ENCODE measurements around the gene KANSL1L. TPM values are rescaled to one million over a fixed set of nuclear protein-coding genes. Genes with fewer than 3 reads are reported as not detected.

KANSL1L gene
- total RNA-seq, 1 experiment from 2014 or later = 6.7 TPM

GRCh38 chr2:210072493-210072892 is 98.7 kb downstream of the KANSL1L start (continued):
- TF ChIP-seq, protein P1, sequence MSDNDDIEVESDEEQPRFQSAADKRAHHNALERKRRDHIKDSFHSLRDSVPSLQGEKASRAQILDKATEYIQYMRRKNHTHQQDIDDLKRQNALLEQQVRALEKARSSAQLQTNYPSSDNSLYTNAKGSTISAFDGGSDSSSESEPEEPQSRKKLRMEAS (IDR thresholded peaks at IDR 0.05) = no peak
- TF ChIP-seq SRF (IDR thresholded peaks at IDR 0.05; ENCODE audit: low read depth) = no peak

GRCh38 chr2:210063306-210063705 is 107.9 kb downstream of the KANSL1L start:
- Histone ChIP-seq H3K4me2 (ENCODE audit: low read length) (no peak overlapping the region), H4K20me1 (ENCODE audit: insufficient read depth) (no peaks in the 10 kb centered on the region), H3K9me2 (ENCODE audit: insufficient read depth) (no peaks in the 10 kb centered on the region), H3K4me3 (replicated peaks in 1 of 2; ENCODE audit: low read depth in 1 of 2, low read length in 2 of 2) (no peak overlapping the region), H3K4me1 (ENCODE audit: control insufficient read depth in 1 of 2, insufficient read depth in 2 of 2, low read length in 2 of 2) (no peaks in the 10 kb centered on the region), H3K79me2 (ENCODE audit: insufficient read depth, low read length) (no peaks in the 10 kb centered on the region), H2AFZ (ENCODE audit: low read depth, low read length, poor library complexity, severe bottlenecking) (no peak overlapping the region), H3K27me3 (ENCODE audit: insufficient read depth, low read length) (no peaks in the 10 kb centered on the region), H3K9ac (ENCODE audit: low read length) (no peak overlapping the region), H3K9me3 (ENCODE audit: control insufficient read depth in 1 of 2, insufficient read depth in 1 of 2, low read depth in 1 of 2, low read length in 2 of 2) (no peaks in the 10 kb centered on the region), H3K27ac (ENCODE audit: low read depth, low read length) (no peak overlapping the region), H3K36me3 (ENCODE audit: control insufficient read depth in 1 of 2, insufficient read depth in 2 of 2, low read length in 2 of 2) (no peaks in the 10 kb centered on the region)
- ATAC-seq = no peak
- intact Hi-C loops (cut with micrococcal nuclease) = no loop called here
- POLR2A ChIA-PET = no interaction called here
- RAD21 ChIA-PET (ENCODE audit: low non-redundant PET in 1 of 2, low total read pairs in 2 of 2, uncharacterized antibody in 2 of 2, unreplicated experiment in 2 of 2) = no interaction called here
- no TSS peak for BruUV-seq (replicated peaks)
- no peak for TF ChIP-seq ZFX (IDR thresholded peaks at IDR 0.05)
- no peak for TF ChIP-seq EGR1 (IDR thresholded peaks at IDR 0.05; ENCODE audit: low read depth)
- no peak for TF ChIP-seq CEBPB (IDR thresholded peaks at IDR 0.05; ENCODE audit: low read depth)
- TF ChIP-seq POLR2A (IDR thresholded peaks at IDR 0.05; ENCODE audit: borderline replicate concordance, extremely low read depth, insufficient read depth, insufficient read length) = no peak
- TF ChIP-seq ZBTB33 (IDR thresholded peaks at IDR 0.05; ENCODE audit: extremely low read depth, insufficient replicate concordance, low read length) = no peak
- no peak for TF ChIP-seq TCF7L2 (IDR thresholded peaks at IDR 0.05; ENCODE audit: borderline replicate concordance, extremely low read depth, insufficient read depth, insufficient read length)
- no peak for TF ChIP-seq ZNF274 (IDR thresholded peaks at IDR 0.05; ENCODE audit: low read depth, low read length)
- no peak for TF ChIP-seq EZH2 (IDR thresholded peaks at IDR 0.05)
- TF ChIP-seq, protein P1 (IDR thresholded peaks at IDR 0.05) = no peak
- no peak for TF ChIP-seq SRF (IDR thresholded peaks at IDR 0.05; ENCODE audit: low read depth)
- CTCF ChIA-PET = no interaction called here
- DNase-seq (ENCODE audit: low read depth, low spot score) = no peak

Measured in HCT116 (cell line).